Right renal cortex interstitium (tissue), 3 donors: ENCODE data around the gene MAPK1. TPM values are rescaled to one million over a fixed set of nuclear protein-coding genes. Genes with fewer than 3 reads are reported as not detected.
"Not testable (repeated sequence)": the region's sequence is repeated elsewhere in the genome, so short reads cannot be mapped to it uniquely, and the experiment has no call there.

Source experiments
- DNase-seq, 3 donors: peaks; one replicate each; pipeline ENCODE4 v3.0.0-alpha.2; 2013; ENCODE audit warnings: low read depth in 3 of 3, low spot score in 2 of 3
- polyA plus RNA-seq, 3 donors: library from polyadenylated mRNA; unstranded; fragments of 120-200 nt; gene quantifications; one replicate each; pipeline ENCODE4 v1.2.1, GENCODE V29; 2013; ENCODE audit not compliant: insufficient read length in 3 of 3

The MAPK1 gene
- polyA plus RNA-seq, 3 donors: 126 to 135 (median 135) TPM

- DNase-seq: no peak
Measured at GRCh38 chr22:21730535-21731308, 136.7 kb downstream of the MAPK1 start.

- not testable (repeated sequence) for DNase-seq
Measured at GRCh38 chr22:21729184-21729583, 138.3 kb downstream of the MAPK1 start.

GRCh38 chr22:21728270-21728669, 139.2 kb downstream of the MAPK1 start:
- DNase-seq: no peak

- DNase-seq: no peak
Measured at GRCh38 chr22:21727768-21728167, 139.7 kb downstream of the MAPK1 start.

GRCh38 chr22:21727159-21727558, 140.3 kb downstream of the MAPK1 start:
- no peak for DNase-seq

- DNase-seq: no peak
Measured at GRCh38 chr22:21726650-21727049, 140.8 kb downstream of the MAPK1 start.

- no peak for DNase-seq
Measured at GRCh38 chr22:21725956-21726649, 141.3 kb downstream of the MAPK1 start.

- not testable (repeated sequence) for DNase-seq
Measured at GRCh38 chr22:21724496-21724895, 142.9 kb downstream of the MAPK1 start.

- not testable (repeated sequence) for DNase-seq
Measured at GRCh38 chr22:21721195-21721852, 146.1 kb downstream of the MAPK1 start.

- DNase-seq: not testable (repeated sequence)
Measured at GRCh38 chr22:21720191-21720859, 147.1 kb downstream of the MAPK1 start.

- no peak for DNase-seq
Measured at GRCh38 chr22:21719024-21719423, 148.4 kb downstream of the MAPK1 start.

GRCh38 chr22:21718499-21718898, 148.9 kb downstream of the MAPK1 start:
- no peak for DNase-seq

GRCh38 chr22:21716395-21717122, 150.9 kb downstream of the MAPK1 start:
- not testable (repeated sequence) for DNase-seq

- no peak for DNase-seq
Measured at GRCh38 chr22:21714786-21715185, 152.7 kb downstream of the MAPK1 start.

- no peak for DNase-seq
Measured at GRCh38 chr22:21714059-21714770, 153.2 kb downstream of the MAPK1 start.

- DNase-seq: no peak
Measured at GRCh38 chr22:21713428-21714058, 153.9 kb downstream of the MAPK1 start.

- DNase-seq: peak in 1 of 3 donors; percentile 58
Measured at GRCh38 chr22:21712751-21713427, 154.6 kb downstream of the MAPK1 start.

GRCh38 chr22:21711851-21712250, 155.6 kb downstream of the MAPK1 start:
- DNase-seq: no peak

GRCh38 chr22:21710156-21710555, 157.3 kb downstream of the MAPK1 start:
- DNase-seq: no peak
